ENCODE data around the gene FSIP1.
A peak's percentile ranks its signal among the peaks of the same experiment; 100 is the strongest.

FSIP1 gene

DNA sequence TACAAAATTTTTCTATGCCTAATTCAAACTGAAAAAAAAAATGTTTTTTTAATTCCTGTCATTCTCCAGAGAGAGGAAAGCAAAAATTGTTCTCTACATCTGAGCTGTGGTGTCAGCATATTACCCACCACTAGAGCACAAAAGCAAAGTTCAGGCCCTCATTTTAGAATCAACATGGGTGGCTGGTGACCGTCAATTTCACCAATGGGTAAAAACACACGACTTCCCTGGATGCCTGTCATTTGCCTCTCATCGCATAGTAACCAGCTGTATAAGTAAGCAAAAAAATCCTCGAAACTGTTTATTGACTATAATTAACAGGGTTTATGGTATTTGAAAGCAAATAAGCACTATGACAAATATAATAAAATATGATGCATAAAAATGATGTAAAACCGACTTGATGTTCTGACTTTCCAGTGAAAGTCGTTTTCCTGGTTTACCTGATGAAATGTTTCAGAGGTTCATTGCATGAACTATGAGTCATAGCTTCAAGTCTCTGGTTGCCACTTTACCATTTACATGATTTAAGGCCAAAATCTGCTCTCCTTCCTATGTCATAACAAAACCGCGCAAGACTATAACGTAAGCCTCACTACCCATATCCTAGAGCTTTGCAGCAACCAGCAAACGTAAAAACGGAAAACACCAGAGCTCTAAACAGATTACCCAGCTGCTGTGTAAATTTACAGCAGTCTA is 141.3 kb downstream of the FSIP1 start:
- no peak for DNase-seq

GRCh38 chr15:39640665-39641064 is 142.0 kb downstream of the FSIP1 start:
- DNase-seq: no peak

GRCh38 chr15:39639037-39639436 is 143.6 kb downstream of the FSIP1 start:
- no peak for DNase-seq

- DNase-seq: no peak
Observed at GRCh38 chr15:39638041-39638440, 144.6 kb downstream of the FSIP1 start.

DNA sequence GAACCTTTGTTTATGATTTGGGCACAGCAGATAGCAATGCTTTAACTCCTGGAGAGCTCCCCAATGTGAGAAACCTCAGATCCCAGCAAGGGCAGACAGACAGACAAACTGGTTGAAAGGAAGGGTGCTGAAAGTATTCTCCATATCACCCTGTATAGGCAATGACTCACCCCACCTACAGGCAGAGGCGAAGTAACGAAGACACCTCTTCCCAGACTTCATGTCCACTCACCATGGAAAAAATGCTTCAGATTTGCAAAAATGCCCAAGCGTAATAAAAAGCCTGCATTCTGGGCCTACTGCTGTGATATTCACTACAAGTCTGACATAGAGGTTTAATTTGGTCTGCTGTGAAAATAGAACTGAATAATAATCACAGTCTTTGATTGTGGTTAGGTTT is 151.3 kb downstream of the FSIP1 start:
- peak; percentile 45 for DNase-seq

DNA sequence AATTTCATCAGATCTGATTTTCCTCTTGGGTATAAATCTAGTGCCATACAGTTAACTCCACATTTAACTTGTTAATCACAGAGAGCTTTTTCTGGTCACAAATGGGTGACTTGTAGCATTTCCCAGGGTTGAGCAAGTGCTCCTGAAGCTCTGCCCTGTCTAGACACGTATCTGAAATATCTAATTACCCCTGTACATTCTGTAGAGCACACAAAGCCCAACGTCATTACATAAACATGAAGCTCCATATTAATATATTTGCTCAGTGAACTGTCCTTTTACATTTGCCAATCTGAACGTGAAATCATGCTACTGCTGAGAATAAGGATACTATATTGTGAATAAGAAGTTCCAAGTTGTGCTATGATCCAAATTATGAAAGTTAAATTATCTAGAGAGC is 152.7 kb downstream of the FSIP1 start:
- no peak for DNase-seq

- DNase-seq: peak; percentile 71
Observed at GRCh38 chr15:39629371-39629770, 153.3 kb downstream of the FSIP1 start.

GRCh38 chr15:39628546-39629257 is 153.9 kb downstream of the FSIP1 start:
- DNase-seq: no peak

GRCh38 chr15:39628144-39628508 is 154.5 kb downstream of the FSIP1 start:
- DNase-seq: no peak

- no peak for DNase-seq
Observed at GRCh38 chr15:39627451-39628143, 155.0 kb downstream of the FSIP1 start.

- no peak for DNase-seq
Observed at GRCh38 chr15:39625856-39626255, 156.8 kb downstream of the FSIP1 start.

- DNase-seq: no peak
Observed at GRCh38 chr15:39625451-39625850, 157.2 kb downstream of the FSIP1 start.

- peak; percentile 69 for DNase-seq
Observed at GRCh38 chr15:39624806-39625205, 157.8 kb downstream of the FSIP1 start.

- peak; percentile 54 for DNase-seq
Observed at GRCh38 chr15:39623529-39623931, 159.1 kb downstream of the FSIP1 start.

GRCh38 chr15:39622660-39623516 is 159.8 kb downstream of the FSIP1 start:
- no peak for DNase-seq

GRCh38 chr15:39621976-39622375 is 160.7 kb downstream of the FSIP1 start:
- no peak for DNase-seq

GRCh38 chr15:39621210-39621609 is 161.4 kb downstream of the FSIP1 start:
- no peak for DNase-seq

- DNase-seq: no peak
Observed at GRCh38 chr15:39618063-39618823, 164.4 kb downstream of the FSIP1 start.

GRCh38 chr15:39616731-39617455 is 165.7 kb downstream of the FSIP1 start:
- DNase-seq: no peak

GRCh38 chr15:39613861-39614260 is 168.8 kb downstream of the FSIP1 start:
- no peak for DNase-seq

DNA sequence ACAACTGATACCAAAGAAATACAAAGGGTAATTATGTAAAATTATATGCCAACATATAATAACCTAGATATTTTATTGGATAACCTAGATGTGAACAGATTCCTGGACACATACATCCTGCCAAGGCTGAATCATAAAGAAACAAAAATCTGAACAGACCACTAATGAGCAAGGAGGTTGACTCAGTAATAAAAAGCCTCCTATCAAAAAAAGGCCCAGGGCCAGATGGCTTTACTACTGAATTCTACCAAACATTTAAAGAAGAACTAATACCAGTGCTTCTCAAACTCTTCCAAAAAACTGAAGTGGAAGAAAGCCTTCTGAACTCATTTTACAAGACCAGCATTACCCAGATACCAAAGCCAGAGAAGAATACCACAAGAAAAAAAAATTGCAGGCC is 169.4 kb downstream of the FSIP1 start:
- DNase-seq: no peak

- DNase-seq: no peak
Observed at GRCh38 chr15:39610665-39611064, 172.0 kb downstream of the FSIP1 start.
